ENCODE data around the gene MRPS2.
"Not testable (repeated sequence)": the region's sequence is repeated elsewhere in the genome, so short reads cannot be mapped to it uniquely, and the experiment has no call there.

MRPS2 gene

DNA sequence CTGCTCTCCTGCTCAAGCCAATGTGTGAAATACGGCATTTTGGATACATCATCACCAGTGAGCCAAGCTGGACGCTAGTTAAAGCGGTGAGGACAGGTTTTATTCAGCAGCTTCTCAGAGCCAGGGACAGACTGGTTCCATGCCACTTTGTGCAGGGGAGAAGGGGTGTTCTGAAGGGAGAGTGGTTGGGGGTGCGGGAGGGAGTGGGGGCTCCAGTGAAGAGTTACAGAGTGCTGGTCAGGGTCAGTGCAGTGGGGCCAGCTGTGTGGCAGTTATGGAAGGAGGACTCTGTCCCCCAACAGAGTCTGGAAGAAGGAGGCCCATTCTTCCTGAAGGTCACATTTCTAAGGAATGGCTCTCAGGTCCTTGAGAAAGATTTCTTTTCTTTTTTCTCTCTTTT, 34.3 kb downstream of the MRPS2 start:
- H3K4me3 ChIP-seq (ENCODE audit: insufficient read depth, low read depth, low read length); H3K27ac ChIP-seq (ENCODE audit: insufficient read depth, low read depth, low read length, poor library complexity, severe bottlenecking); H3K9me3 ChIP-seq (ENCODE audit: control insufficient read depth, low read length); H3K36me3 ChIP-seq (ENCODE audit: control insufficient read depth, insufficient read depth, low read length); H3K4me1 ChIP-seq (ENCODE audit: control insufficient read depth, insufficient read depth, low read length); H3K27me3 ChIP-seq (ENCODE audit: control insufficient read depth, insufficient read depth, low read length, poor library complexity, severe bottlenecking): not testable (repeated sequence)
- WGBS, 2 experiments = 91 to 92% methylated on average over 4 of the region's 4 CpGs

DNA sequence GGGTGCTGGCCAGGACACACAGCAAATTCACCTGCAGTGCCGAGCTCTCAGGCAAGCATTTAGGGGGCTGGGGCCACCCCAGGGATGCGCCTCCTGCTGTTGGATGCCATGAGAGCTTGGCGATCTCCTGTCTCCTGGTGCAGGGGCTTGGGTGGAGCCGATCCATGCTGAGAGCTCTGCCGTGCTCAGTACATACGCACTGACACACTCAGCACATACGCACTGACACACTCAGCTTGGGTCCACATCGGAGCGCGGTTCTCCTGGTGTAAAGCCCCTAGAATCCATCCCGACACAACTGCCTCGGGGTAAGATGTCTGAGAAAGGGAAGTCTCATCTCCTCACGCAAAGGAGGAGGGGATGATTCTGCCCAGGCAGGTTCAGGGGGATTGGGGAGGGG, 35.1 kb downstream of the MRPS2 start:
- 89 to 93% methylated on average over 13 of the region's 13 CpGs for WGBS, 2 experiments
- not testable (repeated sequence) for H3K36me3 ChIP-seq (ENCODE audit: control insufficient read depth, insufficient read depth, low read length); H3K27ac ChIP-seq (ENCODE audit: insufficient read depth, low read depth, low read length, poor library complexity, severe bottlenecking); H3K27me3 ChIP-seq (ENCODE audit: control insufficient read depth, insufficient read depth, low read length, poor library complexity, severe bottlenecking); H3K9me3 ChIP-seq (ENCODE audit: control insufficient read depth, low read length); H3K4me1 ChIP-seq (ENCODE audit: control insufficient read depth, insufficient read depth, low read length); H3K4me3 ChIP-seq (ENCODE audit: insufficient read depth, low read depth, low read length)

DNA sequence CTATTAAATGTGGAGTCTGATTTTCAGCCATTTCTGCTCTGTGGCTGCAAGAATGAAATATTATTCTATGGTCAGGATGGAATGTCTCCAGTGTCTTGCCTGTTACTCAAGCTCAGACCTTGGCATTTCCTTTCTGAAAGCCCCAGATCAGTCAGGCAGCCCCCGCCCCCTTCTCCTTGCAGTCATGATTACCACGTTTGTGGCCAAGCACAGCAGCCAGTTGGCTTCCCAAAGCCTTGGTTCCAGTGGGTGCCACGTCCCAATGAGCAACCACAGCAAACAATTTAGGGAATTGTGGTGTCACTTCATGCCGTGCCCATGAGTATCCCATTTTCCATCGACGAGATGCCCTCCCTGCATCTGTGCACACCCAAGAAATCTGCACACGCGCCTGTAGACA, 35.7 kb downstream of the MRPS2 start:
- no peaks in the 10 kb centered on the region for H3K36me3 ChIP-seq (ENCODE audit: control insufficient read depth, insufficient read depth, low read length)
- no peak overlapping the region for H3K4me3 ChIP-seq (ENCODE audit: insufficient read depth, low read depth, low read length)
- no peak overlapping the region for H3K27ac ChIP-seq (ENCODE audit: insufficient read depth, low read depth, low read length, poor library complexity, severe bottlenecking)
- WGBS, 2 experiments = 87% methylated on average over 8 of the region's 8 CpGs
- no peaks in the 10 kb centered on the region for H3K9me3 ChIP-seq (ENCODE audit: control insufficient read depth, low read length)
- no peaks in the 10 kb centered on the region for H3K4me1 ChIP-seq (ENCODE audit: control insufficient read depth, insufficient read depth, low read length)
- no peaks in the 10 kb centered on the region for H3K27me3 ChIP-seq (ENCODE audit: control insufficient read depth, insufficient read depth, low read length, poor library complexity, severe bottlenecking)

DNA sequence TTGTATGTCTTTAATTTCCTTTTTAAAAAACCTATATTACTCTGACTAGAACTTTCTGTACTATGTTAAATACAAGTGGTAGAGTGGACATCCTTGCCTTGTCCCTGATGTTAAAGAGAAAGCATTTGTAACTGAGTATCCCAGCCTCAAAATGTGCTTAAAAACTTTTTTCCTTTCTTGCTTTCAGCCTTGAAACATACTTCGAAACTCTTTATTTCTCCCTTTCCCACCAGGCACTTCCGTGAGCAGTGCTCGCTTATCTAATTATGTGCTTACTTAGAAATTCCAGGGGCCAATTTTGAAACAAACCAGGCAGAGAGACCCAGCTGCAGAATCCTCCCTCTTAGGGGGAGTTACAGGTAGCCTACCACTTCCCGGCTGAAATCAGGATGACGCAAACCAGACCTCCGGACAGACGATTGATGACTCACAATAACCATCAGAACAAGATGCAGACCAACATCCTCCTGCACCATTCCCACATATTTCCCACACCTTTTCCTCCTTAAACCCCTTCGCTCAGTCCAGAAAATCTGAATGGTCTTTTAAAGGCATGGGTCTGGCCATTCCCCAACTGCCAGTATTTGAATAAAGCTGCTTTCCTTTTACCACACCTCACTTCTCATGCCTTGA, 42.9 kb downstream of the MRPS2 start:
- 89 to 92% methylated on average over 8 of the region's 8 CpGs for WGBS, 2 experiments
- not testable (repeated sequence) for H3K36me3 ChIP-seq (ENCODE audit: control insufficient read depth, insufficient read depth, low read length); H3K4me3 ChIP-seq (ENCODE audit: insufficient read depth, low read depth, low read length); H3K27me3 ChIP-seq (ENCODE audit: control insufficient read depth, insufficient read depth, low read length, poor library complexity, severe bottlenecking); H3K4me1 ChIP-seq (ENCODE audit: control insufficient read depth, insufficient read depth, low read length); H3K27ac ChIP-seq (ENCODE audit: insufficient read depth, low read depth, low read length, poor library complexity, severe bottlenecking); H3K9me3 ChIP-seq (ENCODE audit: control insufficient read depth, low read length)

DNA sequence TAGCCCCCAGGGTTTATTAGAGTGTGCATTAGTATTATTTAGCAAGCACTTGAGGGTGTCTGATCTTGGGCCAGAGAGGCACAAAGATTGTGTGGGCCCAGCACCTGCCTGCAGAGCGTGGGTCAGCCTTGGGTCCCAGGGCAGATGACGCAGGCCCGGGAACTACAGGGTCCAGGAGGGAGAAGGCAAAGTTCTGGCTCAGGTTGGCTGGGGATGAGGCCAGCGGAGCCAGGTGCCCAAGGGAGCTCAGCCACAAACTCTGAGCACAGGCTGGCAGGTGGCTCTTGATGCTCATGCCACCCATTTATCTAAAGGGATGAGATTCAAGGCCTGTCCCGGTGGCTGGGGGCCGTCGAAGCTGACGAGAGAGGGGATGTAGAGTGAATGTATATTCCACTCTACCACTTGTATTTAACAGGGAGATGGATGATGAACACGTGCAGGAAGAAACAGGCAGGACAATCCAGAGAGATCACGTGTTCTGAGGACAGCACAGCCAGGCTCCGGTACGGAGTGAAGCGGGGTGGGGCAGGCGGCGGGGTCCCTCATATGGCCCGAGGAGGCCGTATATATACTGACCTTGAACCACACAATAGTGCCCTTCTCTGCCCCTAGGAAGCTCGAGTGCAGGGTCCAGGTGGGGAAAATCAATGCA, 44.6 kb downstream of the MRPS2 start:
- Histone ChIP-seq H3K27me3 (ENCODE audit: control insufficient read depth, insufficient read depth, low read length, poor library complexity, severe bottlenecking) (no peaks in the 10 kb centered on the region), H3K9me3 (ENCODE audit: control insufficient read depth, low read length) (no peaks in the 10 kb centered on the region)
- 90 to 91% methylated on average over 18 of the region's 18 CpGs for WGBS, 2 experiments

DNA sequence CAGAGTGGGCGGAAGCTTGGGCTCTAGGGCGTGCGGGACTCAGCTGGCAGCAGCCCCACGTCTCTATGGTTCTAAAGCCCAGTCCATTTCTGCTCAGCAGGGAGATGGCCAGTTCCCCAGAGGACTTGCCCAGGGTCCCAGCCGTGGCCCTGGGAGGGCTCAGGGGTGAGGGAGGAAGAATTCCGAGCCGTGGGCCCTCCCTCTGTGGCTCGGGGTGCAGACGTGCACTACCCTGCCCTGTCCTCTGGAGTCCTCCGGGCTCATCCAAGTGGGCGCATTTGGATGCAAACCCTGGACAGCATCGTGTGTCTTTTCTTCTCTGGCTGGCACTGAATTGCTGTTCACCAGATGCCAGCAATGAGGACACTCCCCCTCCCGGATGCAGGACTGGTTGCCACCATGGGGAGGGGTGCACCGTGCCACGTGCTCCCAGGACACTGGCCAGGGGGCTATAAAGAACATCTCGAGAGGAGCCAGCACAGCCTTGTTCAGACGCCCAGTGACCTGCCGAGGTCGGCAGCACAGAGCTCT, 45.2 kb downstream of the MRPS2 start, which contains the start of gene OBP2A:
Gene OBP2A (plus strand): TSS at position 481 of the 531 bp plus-strand sequence. CDS start 55 bp downstream, outside the sequence.
- not testable (repeated sequence) for H3K4me3 ChIP-seq (ENCODE audit: insufficient read depth, low read depth, low read length); H3K27ac ChIP-seq (ENCODE audit: insufficient read depth, low read depth, low read length, poor library complexity, severe bottlenecking); H3K4me1 ChIP-seq (ENCODE audit: control insufficient read depth, insufficient read depth, low read length); H3K9me3 ChIP-seq (ENCODE audit: control insufficient read depth, low read length); H3K27me3 ChIP-seq (ENCODE audit: control insufficient read depth, insufficient read depth, low read length, poor library complexity, severe bottlenecking); H3K36me3 ChIP-seq (ENCODE audit: control insufficient read depth, insufficient read depth, low read length)
- WGBS, 2 experiments = 85% methylated on average over 12 of the region's 19 CpGs

More for the DNA sequence above, 44.6 kb downstream of the MRPS2 start:
- no peaks in the 10 kb centered on the region for H3K36me3 ChIP-seq (ENCODE audit: control insufficient read depth, insufficient read depth, low read length)
- H3K4me1 ChIP-seq (ENCODE audit: control insufficient read depth, insufficient read depth, low read length) = no peaks in the 10 kb centered on the region
- H3K4me3 ChIP-seq (ENCODE audit: insufficient read depth, low read depth, low read length) = no peak overlapping the region
- H3K27ac ChIP-seq (ENCODE audit: insufficient read depth, low read depth, low read length, poor library complexity, severe bottlenecking) = no peak overlapping the region

DNA sequence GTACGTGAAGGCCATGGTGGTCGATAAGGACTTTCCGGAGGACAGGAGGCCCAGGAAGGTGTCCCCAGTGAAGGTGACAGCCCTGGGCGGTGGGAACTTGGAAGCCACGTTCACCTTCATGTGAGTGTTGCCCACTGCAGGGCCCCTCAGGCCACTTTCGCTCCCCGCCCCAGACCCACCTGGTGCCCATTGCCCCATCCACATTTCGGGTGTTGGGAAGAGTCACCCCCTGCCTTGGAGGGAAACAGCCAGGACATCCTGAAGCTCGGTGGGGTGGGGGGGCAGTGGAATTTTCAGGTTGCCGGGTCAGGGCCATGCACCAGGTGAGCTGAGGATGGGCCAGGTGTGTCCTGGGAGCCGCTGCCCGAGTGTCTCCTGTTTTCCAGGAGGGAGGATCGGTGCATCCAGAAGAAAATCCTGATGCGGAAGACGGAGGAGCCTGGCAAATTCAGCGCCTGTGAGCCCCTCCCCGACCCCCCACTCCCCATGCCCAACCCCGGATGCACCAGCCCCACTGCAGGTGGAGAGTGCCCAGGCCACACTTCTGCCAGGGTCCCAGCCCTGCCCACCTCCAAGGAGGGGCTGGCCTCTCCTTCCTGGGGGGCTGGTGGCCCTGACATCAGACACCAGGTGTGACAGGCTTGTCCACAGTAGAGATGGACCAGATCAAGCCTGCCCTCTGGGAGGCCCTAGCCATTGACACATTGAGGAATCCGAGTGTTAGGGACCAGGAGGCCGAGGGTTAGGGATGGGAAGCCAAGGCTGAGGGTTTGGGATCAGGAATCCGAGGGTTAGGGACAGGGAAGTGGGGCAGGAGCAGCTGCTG, 46.5 kb downstream of the MRPS2 start:
- not testable (repeated sequence) for H3K4me3 ChIP-seq (ENCODE audit: insufficient read depth, low read depth, low read length); H3K27me3 ChIP-seq (ENCODE audit: control insufficient read depth, insufficient read depth, low read length, poor library complexity, severe bottlenecking); H3K9me3 ChIP-seq (ENCODE audit: control insufficient read depth, low read length); H3K4me1 ChIP-seq (ENCODE audit: control insufficient read depth, insufficient read depth, low read length); H3K27ac ChIP-seq (ENCODE audit: insufficient read depth, low read depth, low read length, poor library complexity, severe bottlenecking); H3K36me3 ChIP-seq (ENCODE audit: control insufficient read depth, insufficient read depth, low read length)
- WGBS, 2 experiments = 93 to 94% methylated on average over 20 of the region's 21 CpGs

DNA sequence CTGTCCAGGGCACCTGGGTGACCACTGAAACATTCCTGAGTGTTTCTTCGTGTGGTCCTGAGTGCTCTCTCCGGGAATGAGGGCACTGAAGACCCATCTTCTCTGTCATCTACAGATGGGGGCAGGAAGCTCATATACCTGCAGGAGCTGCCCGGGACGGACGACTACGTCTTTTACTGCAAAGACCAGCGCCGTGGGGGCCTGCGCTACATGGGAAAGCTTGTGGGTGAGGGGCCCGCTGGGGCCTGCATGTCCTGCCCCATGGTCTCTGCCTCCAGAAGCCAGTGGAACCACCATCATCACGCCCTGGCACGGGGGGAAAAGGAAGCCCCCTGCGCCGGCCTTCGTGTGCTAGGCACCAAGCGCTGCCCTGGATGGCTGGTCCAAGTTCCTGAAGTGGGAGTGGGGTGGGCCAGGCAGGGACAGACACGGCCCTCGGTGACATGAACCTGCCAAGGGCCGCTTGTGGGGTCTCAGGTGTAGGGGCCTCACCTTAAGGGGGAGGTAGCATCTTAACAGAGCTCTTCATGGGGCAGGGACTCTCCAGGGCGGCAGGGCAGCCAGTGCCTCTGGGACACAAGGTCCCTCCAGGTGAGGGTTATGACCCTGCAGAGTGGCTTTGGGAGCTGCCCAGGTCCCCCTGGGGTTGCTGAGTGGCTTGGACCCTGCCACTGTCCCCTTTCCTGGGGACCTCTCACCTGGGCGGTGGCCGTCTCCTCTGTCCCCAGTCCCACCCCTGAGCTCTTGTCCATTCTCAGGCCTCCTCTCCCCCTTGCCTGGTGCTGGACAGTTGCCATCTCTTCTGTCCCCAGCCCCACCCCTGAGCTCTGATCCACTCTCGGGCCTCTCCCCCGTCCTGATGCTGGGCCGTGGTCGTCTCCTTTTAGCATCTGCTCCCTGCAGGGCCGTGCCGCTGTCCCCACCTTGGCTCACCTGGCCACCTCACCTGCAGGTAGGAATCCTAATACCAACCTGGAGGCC, 47.6 kb downstream of the MRPS2 start:
- Histone ChIP-seq H3K27ac (ENCODE audit: insufficient read depth, low read depth, low read length, poor library complexity, severe bottlenecking) (no peak overlapping the region), H3K9me3 (ENCODE audit: control insufficient read depth, low read length) (no peaks in the 10 kb centered on the region), H3K36me3 (ENCODE audit: control insufficient read depth, insufficient read depth, low read length) (no peaks in the 10 kb centered on the region), H3K27me3 (ENCODE audit: control insufficient read depth, insufficient read depth, low read length, poor library complexity, severe bottlenecking) (no peaks in the 10 kb centered on the region), H3K4me3 (ENCODE audit: insufficient read depth, low read depth, low read length) (no peak overlapping the region), H3K4me1 (ENCODE audit: control insufficient read depth, insufficient read depth, low read length) (no peaks in the 10 kb centered on the region)
- WGBS, 2 experiments = 87 to 89% methylated on average over 28 of the region's 28 CpGs

DNA sequence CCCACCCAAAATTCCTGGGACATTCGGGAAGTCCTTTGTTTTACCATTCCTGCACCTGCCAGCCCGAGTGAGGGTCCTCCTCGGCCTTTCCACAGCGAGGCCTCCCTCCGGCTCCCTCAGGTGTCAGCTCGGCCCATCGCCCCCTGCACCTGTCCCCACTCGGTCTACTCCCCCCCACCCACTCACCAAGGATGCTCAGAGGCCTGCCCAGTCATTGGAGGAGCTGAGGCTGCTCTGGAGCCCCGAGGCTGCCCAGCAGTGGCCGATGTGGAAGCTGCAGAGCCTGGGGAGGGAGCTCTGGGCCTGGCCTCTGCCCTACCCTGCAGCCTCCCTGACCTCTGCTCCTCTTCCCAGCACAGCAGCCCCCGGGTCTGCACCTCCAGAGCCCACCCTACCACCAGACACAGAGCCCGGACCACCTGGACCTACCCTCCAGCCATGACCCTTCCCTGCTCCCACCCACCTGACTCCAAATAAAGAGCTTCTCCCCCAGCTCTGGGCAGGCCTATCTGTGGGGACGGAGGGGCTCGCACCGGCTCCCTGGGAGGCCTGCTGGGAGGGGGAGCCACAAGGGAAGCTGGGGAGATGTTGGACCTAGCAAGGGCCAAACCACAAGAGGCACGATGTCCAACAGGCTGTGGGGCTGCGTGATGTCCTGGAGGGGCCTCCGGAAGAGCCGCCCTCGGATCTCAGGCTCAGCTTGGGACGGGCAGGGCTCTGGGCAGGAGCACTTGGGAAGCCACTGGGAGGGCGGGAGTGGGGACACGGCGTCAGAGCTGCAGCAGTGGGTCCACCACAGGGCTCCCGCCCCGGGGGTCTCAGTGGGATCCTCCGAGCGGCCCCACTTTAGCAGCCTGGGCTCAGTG, 49.2 kb downstream of the MRPS2 start:
- not testable (repeated sequence) for H3K27me3 ChIP-seq (ENCODE audit: control insufficient read depth, insufficient read depth, low read length, poor library complexity, severe bottlenecking); H3K4me3 ChIP-seq (ENCODE audit: insufficient read depth, low read depth, low read length); H3K36me3 ChIP-seq (ENCODE audit: control insufficient read depth, insufficient read depth, low read length); H3K9me3 ChIP-seq (ENCODE audit: control insufficient read depth, low read length); H3K27ac ChIP-seq (ENCODE audit: insufficient read depth, low read depth, low read length, poor library complexity, severe bottlenecking); H3K4me1 ChIP-seq (ENCODE audit: control insufficient read depth, insufficient read depth, low read length)
- WGBS, 2 experiments = 91 to 92% methylated on average over 28 of the region's 28 CpGs

Data from ectodermal cell (in vitro differentiated cells).